HEK293 (cell line): ENCODE data around the gene WDR7.

Experiments used
- CTCF ChIA-PET: fragments of 350-600 bp; formaldehyde crosslinking; extraction: SDS; loops from one replicate; lab custom pipeline; 2021; ENCODE audit warnings: antibody characterized with exemption; lab: Yijun Ruan, JAX
- POLR2A ChIA-PET: fragments of 300-600 bp; formaldehyde crosslinking; extraction: SDS; loops from one replicate; lab custom pipeline; 2020; ENCODE audit warnings: antibody characterized with exemption, inconsistent platforms; lab: Yijun Ruan, JAX
- H3K27ac ChIP-seq: fragments of 200-500 bp; sonication (Bioruptor generic); 2 replicates; pipeline ENCODE4 v1.5.1; 2014; ENCODE audit warnings: low read depth, low read length, control low read depth, inconsistent platforms; ENCODE audit errors: extremely low read depth
- H3K36me3 ChIP-seq, 2 experiments: fragments of 200-500 bp in 1 of 2; sonication (Bioruptor generic) in 1 of 2; 1 replicate in 1 of 2; 2 replicates in 1 of 2; pipeline ENCODE4 v1.5.1; 2014 to 2017; ENCODE audit warnings: inconsistent platforms in 2 of 2, low read length in 2 of 2; ENCODE audit not compliant: control insufficient read depth in 2 of 2, insufficient read depth in 1 of 2
- H3K4me1 ChIP-seq: fragments of 200-500 bp; sonication (Bioruptor generic); 2 replicates; pipeline ENCODE4 v1.5.1; 2014; ENCODE audit warnings: mild to moderate bottlenecking, low read length, inconsistent platforms; ENCODE audit not compliant: control insufficient read depth, insufficient read depth
- H3K4me3 ChIP-seq: 2 replicates; pipeline ENCODE4 v1.5.1; 2011; ENCODE audit warnings: low read depth, mild to moderate bottlenecking, control low read depth, low read length, moderate library complexity
- H3K9me3 ChIP-seq: fragments of 200-500 bp; sonication (Bioruptor generic); 2 replicates; pipeline ENCODE4 v1.5.1; 2014; ENCODE audit warnings: low read depth, low read length, inconsistent platforms; ENCODE audit not compliant: control insufficient read depth, insufficient read depth
- OVOL3 ChIP-seq: fragments of 450-650 bp; formaldehyde crosslinking; IDR thresholded peaks from 2 replicates; pipeline ENCODE4 v1.5.1; 2016; ENCODE audit warnings: missing biosample characterization, missing genetic modification characterization
- SP7 ChIP-seq: fragments of 450-650 bp; formaldehyde crosslinking; IDR thresholded peaks from 2 replicates; pipeline ENCODE4 v1.5.1; 2016; ENCODE audit warnings: missing biosample characterization, missing genetic modification characterization
- ZNF426 ChIP-seq: fragments of 450-650 bp; formaldehyde crosslinking; IDR thresholded peaks from 2 replicates; pipeline ENCODE4 v1.5.1; 2017; ENCODE audit warnings: missing biosample characterization, missing genetic modification characterization, mild to moderate bottlenecking, inconsistent platforms, moderate library complexity
- ZNF473 ChIP-seq: fragments of 450-650 bp; formaldehyde crosslinking; IDR thresholded peaks from 2 replicates; pipeline ENCODE4 v1.5.1; 2017; ENCODE audit warnings: missing biosample characterization, missing genetic modification characterization
- ZNF623 ChIP-seq: fragments of 450-650 bp; formaldehyde crosslinking; IDR thresholded peaks from 2 replicates; pipeline ENCODE4 v1.5.1; 2016; ENCODE audit warnings: missing biosample characterization, missing genetic modification characterization
- ZNF747 ChIP-seq: fragments of 450-650 bp; formaldehyde crosslinking; IDR thresholded peaks from 2 replicates; pipeline ENCODE4 v1.5.1; 2016; ENCODE audit warnings: missing biosample characterization, missing genetic modification characterization
- ZNF791 ChIP-seq: fragments of 450-650 bp; formaldehyde crosslinking; IDR thresholded peaks from 2 replicates; pipeline ENCODE4 v1.5.1; 2016; ENCODE audit warnings: missing biosample characterization, missing genetic modification characterization
- TF ChIP-seq, protein P1 (sequence below): fragments of 450-650 bp; formaldehyde crosslinking; IDR thresholded peaks from 2 replicates; pipeline ENCODE4 v1.5.1; 2017; ENCODE audit warnings: missing biosample characterization, missing genetic modification characterization
- TF ChIP-seq, protein P2 (sequence below): fragments of 450-650 bp; formaldehyde crosslinking; IDR thresholded peaks from 2 replicates; pipeline ENCODE4 v1.5.1; 2016; ENCODE audit warnings: missing biosample characterization, missing genetic modification characterization
- TF ChIP-seq, protein P3 (sequence below): fragments of 450-650 bp; formaldehyde crosslinking; IDR thresholded peaks from 2 replicates; pipeline ENCODE4 v1.5.1; 2017; ENCODE audit warnings: missing biosample characterization, missing genetic modification characterization
- TF ChIP-seq, protein P4 (sequence below): fragments of 450-650 bp; formaldehyde crosslinking; IDR thresholded peaks from 2 replicates; pipeline ENCODE4 v1.5.1; 2016; ENCODE audit warnings: missing biosample characterization, missing genetic modification characterization, borderline replicate concordance

WDR7 gene

DNA sequence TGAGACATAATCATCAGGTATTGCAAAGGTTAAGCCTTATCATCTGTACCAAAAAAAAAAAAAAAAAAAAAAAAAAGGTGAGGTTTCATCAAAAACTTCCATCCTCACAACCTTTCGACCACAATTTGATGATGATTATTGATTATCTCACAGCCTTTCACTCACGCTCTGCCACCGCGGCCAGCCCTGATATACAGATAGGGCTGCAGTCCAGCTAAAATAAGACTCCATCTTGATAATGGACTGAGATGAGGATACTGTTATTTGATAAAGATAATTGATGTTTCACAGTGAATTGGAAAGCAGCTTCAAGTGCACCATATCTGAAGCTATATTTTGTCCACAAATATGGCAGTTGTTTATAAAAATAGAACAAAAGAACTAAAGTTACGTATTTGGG, 336.1 kb downstream of the WDR7 start (continued):
- TF ChIP-seq, protein P1, sequence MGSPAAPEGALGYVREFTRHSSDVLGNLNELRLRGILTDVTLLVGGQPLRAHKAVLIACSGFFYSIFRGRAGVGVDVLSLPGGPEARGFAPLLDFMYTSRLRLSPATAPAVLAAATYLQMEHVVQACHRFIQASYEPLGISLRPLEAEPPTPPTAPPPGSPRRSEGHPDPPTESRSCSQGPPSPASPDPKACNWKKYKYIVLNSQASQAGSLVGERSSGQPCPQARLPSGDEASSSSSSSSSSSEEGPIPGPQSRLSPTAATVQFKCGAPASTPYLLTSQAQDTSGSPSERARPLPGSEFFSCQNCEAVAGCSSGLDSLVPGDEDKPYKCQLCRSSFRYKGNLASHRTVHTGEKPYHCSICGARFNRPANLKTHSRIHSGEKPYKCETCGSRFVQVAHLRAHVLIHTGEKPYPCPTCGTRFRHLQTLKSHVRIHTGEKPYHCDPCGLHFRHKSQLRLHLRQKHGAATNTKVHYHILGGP (tag by site-specific recombination): no peak

DNA sequence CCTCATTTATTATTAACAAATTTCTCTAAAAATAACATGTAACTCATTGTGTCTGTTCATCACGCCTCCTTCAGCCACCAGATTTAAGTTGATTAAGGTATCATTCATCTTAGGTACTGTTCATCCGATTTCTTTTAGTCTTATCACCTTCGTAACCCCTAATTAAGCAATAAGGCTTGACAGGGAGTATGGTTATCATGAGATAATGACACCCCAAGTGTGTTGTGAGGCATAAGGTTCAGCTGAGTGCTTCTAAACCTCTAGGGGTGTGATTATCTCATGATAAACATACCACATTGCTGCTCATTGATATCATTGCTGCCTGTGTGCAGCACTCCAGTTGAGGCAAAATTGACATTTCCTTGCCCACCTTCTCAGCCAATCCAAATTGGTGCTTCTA, 336.9 kb downstream of the WDR7 start:
- POLR2A ChIA-PET: no interaction called here
- no peaks in the 10 kb centered on the region for H3K9me3 ChIP-seq
- TF ChIP-seq, protein P2, sequence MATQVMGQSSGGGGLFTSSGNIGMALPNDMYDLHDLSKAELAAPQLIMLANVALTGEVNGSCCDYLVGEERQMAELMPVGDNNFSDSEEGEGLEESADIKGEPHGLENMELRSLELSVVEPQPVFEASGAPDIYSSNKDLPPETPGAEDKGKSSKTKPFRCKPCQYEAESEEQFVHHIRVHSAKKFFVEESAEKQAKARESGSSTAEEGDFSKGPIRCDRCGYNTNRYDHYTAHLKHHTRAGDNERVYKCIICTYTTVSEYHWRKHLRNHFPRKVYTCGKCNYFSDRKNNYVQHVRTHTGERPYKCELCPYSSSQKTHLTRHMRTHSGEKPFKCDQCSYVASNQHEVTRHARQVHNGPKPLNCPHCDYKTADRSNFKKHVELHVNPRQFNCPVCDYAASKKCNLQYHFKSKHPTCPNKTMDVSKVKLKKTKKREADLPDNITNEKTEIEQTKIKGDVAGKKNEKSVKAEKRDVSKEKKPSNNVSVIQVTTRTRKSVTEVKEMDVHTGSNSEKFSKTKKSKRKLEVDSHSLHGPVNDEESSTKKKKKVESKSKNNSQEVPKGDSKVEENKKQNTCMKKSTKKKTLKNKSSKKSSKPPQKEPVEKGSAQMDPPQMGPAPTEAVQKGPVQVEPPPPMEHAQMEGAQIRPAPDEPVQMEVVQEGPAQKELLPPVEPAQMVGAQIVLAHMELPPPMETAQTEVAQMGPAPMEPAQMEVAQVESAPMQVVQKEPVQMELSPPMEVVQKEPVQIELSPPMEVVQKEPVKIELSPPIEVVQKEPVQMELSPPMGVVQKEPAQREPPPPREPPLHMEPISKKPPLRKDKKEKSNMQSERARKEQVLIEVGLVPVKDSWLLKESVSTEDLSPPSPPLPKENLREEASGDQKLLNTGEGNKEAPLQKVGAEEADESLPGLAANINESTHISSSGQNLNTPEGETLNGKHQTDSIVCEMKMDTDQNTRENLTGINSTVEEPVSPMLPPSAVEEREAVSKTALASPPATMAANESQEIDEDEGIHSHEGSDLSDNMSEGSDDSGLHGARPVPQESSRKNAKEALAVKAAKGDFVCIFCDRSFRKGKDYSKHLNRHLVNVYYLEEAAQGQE: no peak
- TF ChIP-seq ZNF791 (tag by site-specific recombination) (no peak), ZNF473 (tag by site-specific recombination) (no peak), SP7 (tag by site-specific recombination) (peak; percentile 68; the same call in 1 of the 2 replicates), ZNF747 (tag by site-specific recombination) (no peak), OVOL3 (tag by site-specific recombination) (no peak)
- TF ChIP-seq, protein P3, sequence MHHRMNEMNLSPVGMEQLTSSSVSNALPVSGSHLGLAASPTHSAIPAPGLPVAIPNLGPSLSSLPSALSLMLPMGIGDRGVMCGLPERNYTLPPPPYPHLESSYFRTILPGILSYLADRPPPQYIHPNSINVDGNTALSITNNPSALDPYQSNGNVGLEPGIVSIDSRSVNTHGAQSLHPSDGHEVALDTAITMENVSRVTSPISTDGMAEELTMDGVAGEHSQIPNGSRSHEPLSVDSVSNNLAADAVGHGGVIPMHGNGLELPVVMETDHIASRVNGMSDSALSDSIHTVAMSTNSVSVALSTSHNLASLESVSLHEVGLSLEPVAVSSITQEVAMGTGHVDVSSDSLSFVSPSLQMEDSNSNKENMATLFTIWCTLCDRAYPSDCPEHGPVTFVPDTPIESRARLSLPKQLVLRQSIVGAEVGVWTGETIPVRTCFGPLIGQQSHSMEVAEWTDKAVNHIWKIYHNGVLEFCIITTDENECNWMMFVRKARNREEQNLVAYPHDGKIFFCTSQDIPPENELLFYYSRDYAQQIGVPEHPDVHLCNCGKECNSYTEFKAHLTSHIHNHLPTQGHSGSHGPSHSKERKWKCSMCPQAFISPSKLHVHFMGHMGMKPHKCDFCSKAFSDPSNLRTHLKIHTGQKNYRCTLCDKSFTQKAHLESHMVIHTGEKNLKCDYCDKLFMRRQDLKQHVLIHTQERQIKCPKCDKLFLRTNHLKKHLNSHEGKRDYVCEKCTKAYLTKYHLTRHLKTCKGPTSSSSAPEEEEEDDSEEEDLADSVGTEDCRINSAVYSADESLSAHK: no peak
- TF ChIP-seq, protein P4, sequence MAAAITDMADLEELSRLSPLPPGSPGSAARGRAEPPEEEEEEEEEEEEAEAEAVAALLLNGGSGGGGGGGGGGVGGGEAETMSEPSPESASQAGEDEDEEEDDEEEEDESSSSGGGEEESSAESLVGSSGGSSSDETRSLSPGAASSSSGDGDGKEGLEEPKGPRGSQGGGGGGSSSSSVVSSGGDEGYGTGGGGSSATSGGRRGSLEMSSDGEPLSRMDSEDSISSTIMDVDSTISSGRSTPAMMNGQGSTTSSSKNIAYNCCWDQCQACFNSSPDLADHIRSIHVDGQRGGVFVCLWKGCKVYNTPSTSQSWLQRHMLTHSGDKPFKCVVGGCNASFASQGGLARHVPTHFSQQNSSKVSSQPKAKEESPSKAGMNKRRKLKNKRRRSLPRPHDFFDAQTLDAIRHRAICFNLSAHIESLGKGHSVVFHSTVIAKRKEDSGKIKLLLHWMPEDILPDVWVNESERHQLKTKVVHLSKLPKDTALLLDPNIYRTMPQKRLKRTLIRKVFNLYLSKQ (tag by site-specific recombination): no peak
- TF ChIP-seq, all 188 proteins: peak for 1
- peaks cover 23% of the 10 kb centered on the region for H3K4me1 ChIP-seq
- H3K27ac ChIP-seq: no peak overlapping the region
- H3K36me3 ChIP-seq: no peaks in the 10 kb centered on the region
- CTCF ChIA-PET: no interaction called here
- H3K4me3 ChIP-seq: no peak overlapping the region

DNA sequence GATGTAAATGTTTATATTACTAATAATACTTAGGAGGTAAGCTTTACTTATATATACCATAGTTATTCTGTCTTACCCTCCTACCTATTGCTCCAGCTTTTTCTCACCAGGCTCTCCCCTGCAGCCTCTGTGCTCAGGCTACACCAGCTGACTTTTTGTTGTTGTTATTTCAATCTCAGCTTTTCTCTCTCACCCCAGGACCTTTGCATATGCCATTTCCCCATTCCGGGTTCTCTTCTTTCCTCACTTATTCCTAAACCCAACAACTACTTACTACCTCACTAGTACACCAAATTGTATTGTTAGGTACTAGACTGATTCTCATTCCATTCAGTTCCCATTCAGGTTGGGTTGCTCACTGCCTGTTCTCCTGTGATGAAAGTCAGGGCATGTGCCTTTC, 339.5 kb downstream of the WDR7 start:
- Histone ChIP-seq H3K36me3 (no peaks in the 10 kb centered on the region), H3K27ac (no peak overlapping the region), H3K4me1 (peaks cover 14% of the 10 kb centered on the region), H3K4me3 (no peak overlapping the region), H3K9me3 (no peaks in the 10 kb centered on the region)
- CTCF ChIA-PET: no interaction called here
- POLR2A ChIA-PET: no interaction called here
- peak; percentile 92 for TF ChIP-seq ZNF623
- no peak for TF ChIP-seq ZNF426 (tag by site-specific recombination)
